ENCODE measurements around the gene PTPRD. TPM values are rescaled to one million over a fixed set of nuclear protein-coding genes. Genes with fewer than 3 reads are reported as not detected.

PTPRD gene
- total RNA-seq, 1 donor from 2014 or later = 6.9 TPM

DNA sequence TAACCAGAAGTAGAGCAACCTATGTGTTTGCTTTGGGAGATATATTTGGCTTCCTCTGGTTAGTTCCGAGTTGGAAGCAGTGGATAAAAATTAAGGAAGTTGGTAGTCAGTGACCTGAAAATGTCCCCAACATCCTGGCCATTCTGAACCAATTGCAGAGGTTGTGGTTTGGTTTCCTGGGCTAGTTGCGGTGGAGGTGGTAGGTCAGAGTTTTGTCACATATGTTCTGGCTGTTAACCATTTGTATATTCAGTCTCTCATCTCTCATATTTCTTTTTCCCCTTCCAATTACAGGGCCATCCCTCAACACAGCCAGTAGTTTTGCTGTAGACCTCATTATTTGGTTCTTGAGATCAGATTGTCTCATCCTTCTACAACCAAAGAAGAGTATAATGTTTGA, 1026.9 kb downstream of the PTPRD start:
- no peak for DNase-seq (ENCODE audit: low spot score in 2 of 2)
- Histone ChIP-seq H3K36me3 (no peaks in the 10 kb centered on the region), H3K27me3 (no peaks in the 10 kb centered on the region), H3K4me3 (no peak overlapping the region), H3K4me1 (no peaks in the 10 kb centered on the region), H3K27ac (no peak overlapping the region), H3K9me3 (no peaks in the 10 kb centered on the region)
- intact Hi-C loops (cut with DNase I) = no loop called here
- TF ChIP-seq CTCF (IDR thresholded peaks at IDR 0.05) = no peak

- TF ChIP-seq CTCF (IDR thresholded peaks at IDR 0.05) = no peak
- H3K36me3 ChIP-seq = no peaks in the 10 kb centered on the region
- no peaks in the 10 kb centered on the region for H3K9me3 ChIP-seq
- no peak overlapping the region for H3K4me3 ChIP-seq
- intact Hi-C loops (cut with DNase I) = no loop called here
- H3K4me1 ChIP-seq = no peaks in the 10 kb centered on the region
- no peaks in the 10 kb centered on the region for H3K27me3 ChIP-seq
- H3K27ac ChIP-seq = no peak overlapping the region
- no peak for DNase-seq (ENCODE audit: low spot score in 2 of 2)
Observed at GRCh38 chr9:9574080-9574479, 1038.7 kb downstream of the PTPRD start.

GRCh38 chr9:9565700-9566099, 1047.1 kb downstream of the PTPRD start:
- Histone ChIP-seq H3K27me3 (no peaks in the 10 kb centered on the region), H3K4me1 (no peaks in the 10 kb centered on the region), H3K27ac (no peak overlapping the region), H3K4me3 (no peak overlapping the region), H3K36me3 (no peaks in the 10 kb centered on the region), H3K9me3 (no peaks in the 10 kb centered on the region)
- intact Hi-C loops (cut with DNase I) = no loop called here
- DNase-seq (ENCODE audit: low spot score in 2 of 2) = no peak
- no peak for TF ChIP-seq CTCF (IDR thresholded peaks at IDR 0.05)

GRCh38 chr9:9563817-9564216, 1049.0 kb downstream of the PTPRD start:
- TF ChIP-seq CTCF (IDR thresholded peaks at IDR 0.05) = no peak
- intact Hi-C loops (cut with DNase I) = no loop called here
- no peaks in the 10 kb centered on the region for H3K36me3 ChIP-seq
- H3K4me1 ChIP-seq = no peaks in the 10 kb centered on the region
- no peak for DNase-seq (ENCODE audit: low spot score in 2 of 2)
- H3K27me3 ChIP-seq = no peaks in the 10 kb centered on the region
- H3K4me3 ChIP-seq = no peak overlapping the region
- no peaks in the 10 kb centered on the region for H3K9me3 ChIP-seq
- H3K27ac ChIP-seq = no peak overlapping the region

DNA sequence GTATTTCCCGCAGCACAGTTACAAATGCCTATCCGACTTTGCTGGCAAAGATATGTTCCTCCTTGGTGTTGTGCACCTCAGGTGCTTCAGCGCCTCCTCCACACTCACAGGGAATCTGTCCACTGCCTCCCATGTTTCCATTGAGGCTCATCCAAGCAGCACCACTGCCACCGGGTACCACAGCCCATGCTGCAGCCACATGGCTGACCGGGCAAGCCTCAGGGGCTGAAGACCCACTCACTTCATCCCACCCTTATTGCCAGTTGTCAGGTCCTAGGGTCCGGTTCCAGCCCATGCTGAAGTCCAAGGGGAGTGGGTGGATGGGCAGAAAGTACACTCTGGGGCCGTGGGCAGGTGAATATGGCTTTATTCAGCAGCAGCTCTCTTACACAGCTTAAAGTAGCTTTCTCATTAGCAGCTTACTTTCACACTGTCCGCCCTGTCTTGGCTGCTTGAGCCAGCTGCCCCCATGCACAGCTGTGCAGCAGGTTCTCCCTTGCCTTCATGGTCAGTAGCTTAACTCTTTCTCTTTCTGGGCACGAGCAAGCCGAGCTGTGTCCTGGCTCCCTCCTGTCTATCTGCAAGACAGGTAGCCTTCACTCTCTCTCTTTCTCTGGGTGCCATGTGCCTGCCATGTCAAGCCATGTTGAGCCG, 1052.3 kb downstream of the PTPRD start:
- no peak for DNase-seq (ENCODE audit: low spot score in 2 of 2)
- H3K4me1 ChIP-seq = no peaks in the 10 kb centered on the region
- no peaks in the 10 kb centered on the region for H3K27me3 ChIP-seq
- intact Hi-C loops (cut with DNase I) = no loop called here
- H3K4me3 ChIP-seq = no peak overlapping the region
- no peaks in the 10 kb centered on the region for H3K36me3 ChIP-seq
- no peak for TF ChIP-seq CTCF (IDR thresholded peaks at IDR 0.05)
- no peak overlapping the region for H3K27ac ChIP-seq
- no peaks in the 10 kb centered on the region for H3K9me3 ChIP-seq

DNA sequence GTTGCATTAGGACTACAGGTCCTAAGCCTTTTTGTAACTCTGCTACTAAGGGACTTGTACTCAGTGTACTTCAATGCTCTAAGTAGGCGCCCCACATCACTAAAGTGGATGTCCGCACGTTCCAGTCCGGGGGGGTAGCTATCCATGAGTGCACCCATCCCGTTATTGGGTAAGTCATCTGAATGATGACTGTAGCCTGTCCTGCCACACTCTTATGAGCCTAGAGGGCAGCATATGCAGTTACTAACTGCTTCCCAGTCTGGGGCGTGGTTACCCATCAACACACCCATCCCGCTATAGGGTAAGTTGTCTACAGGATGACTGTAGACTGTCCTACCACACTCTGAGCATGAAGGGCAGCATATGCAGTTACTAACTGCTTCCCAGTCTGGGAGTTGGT, 1053.9 kb downstream of the PTPRD start:
- no peak overlapping the region for H3K27ac ChIP-seq
- no peak for TF ChIP-seq CTCF (IDR thresholded peaks at IDR 0.05)
- no peaks in the 10 kb centered on the region for H3K36me3 ChIP-seq
- no peak for DNase-seq (ENCODE audit: low spot score in 2 of 2)
- no peak overlapping the region for H3K4me3 ChIP-seq
- no peaks in the 10 kb centered on the region for H3K27me3 ChIP-seq
- intact Hi-C loops (cut with DNase I) = no loop called here
- no peaks in the 10 kb centered on the region for H3K4me1 ChIP-seq
- no peaks in the 10 kb centered on the region for H3K9me3 ChIP-seq
